Measurements from ENCODE around the gene KNSTRN. TPM values are rescaled to one million over a fixed set of nuclear protein-coding genes. Genes with fewer than 3 reads are reported as not detected.

The KNSTRN gene
- total RNA-seq, 6 experiments from 2014 or later = 5.4 to 17.2 (median 11.2) TPM

DNA sequence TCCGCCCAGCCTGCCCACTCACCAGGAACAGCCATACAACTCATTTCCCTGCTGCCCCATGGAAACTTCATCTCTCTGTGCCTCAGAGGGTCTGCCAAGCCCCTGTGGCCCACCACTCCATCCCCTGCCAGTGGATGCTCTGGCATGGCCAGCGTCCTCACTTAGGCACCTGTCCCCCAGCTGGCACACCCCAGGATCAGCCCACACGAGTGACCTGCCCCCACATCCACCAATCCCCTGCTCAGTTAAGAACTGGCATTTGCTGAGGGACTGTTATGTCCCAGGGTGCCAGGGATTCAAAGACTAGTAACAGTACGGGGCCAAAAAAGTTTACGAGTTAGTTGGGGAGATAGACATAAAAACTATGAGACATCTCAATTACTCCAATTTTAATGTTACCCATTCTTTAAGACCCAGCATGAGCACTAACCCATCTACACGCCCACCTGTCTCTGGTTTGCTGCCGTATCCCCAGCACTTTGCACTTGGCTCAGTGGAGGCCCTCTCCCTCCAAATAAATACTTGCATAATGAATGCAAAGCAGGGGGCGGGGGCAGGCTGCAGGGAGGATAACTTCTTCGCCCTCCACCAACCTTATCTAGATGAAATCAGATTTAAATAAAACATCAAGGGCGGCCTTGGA is 46.7 kb downstream of the KNSTRN start:
- H3K27me3 ChIP-seq = no peaks in the 10 kb centered on the region
- H3K27ac ChIP-seq = no peak overlapping the region
- 65% methylated on average over 6 of the region's 10 CpGs for WGBS (ENCODE audit: insufficient coverage, low coverage, low lambda C conversion rate, missing lambda C conversion rate)
- no peaks in the 10 kb centered on the region for H3K4me1 ChIP-seq
- DNase-seq (no peak), ATAC-seq (no peak)
- H3K4me3 ChIP-seq = no peak overlapping the region
- no peaks in the 10 kb centered on the region for H3K9me3 ChIP-seq
- TF ChIP-seq CTCF (IDR thresholded peaks at IDR 0.05) = no peak
- TF ChIP-seq POLR2A (IDR thresholded peaks at IDR 0.05) = no peak
- H3K36me3 ChIP-seq = no peaks in the 10 kb centered on the region
- intact Hi-C loops (cut with DNase I) = loop anchor here in 1 of 2 donors (10.0 kb wide), 1 partner anchor 84 kb away; the partner anchor contains the start of gene CCDC9B

DNA sequence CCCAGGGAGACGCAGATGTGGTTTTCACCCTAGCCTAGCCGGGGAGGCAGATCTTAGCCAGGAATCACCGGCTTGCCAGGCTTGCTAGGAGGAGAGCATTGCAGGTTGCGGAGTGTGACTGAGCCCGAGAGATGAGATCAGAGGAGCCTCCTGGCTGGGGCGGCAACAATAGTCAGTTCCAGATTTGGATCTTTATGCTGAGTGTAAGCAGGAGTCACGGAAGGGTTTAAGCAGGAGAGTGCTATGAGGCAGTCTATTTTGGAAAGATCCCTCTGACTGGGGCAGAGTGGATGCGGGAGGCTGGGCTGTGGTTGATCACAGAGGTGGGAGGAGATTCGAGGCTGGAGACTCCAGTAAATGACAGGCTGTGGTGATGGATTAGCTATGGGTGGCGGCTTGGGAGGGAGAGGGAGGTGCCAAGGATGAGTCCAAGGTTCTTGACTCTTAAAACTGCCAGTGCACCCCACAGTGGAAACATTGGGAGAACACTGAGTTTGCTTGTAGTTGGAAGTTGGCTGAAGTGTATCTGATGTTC is 47.8 kb downstream of the KNSTRN start:
- intact Hi-C loops (cut with DNase I) = no loop called here
- ATAC-seq (no peak), DNase-seq (no peak)

DNA sequence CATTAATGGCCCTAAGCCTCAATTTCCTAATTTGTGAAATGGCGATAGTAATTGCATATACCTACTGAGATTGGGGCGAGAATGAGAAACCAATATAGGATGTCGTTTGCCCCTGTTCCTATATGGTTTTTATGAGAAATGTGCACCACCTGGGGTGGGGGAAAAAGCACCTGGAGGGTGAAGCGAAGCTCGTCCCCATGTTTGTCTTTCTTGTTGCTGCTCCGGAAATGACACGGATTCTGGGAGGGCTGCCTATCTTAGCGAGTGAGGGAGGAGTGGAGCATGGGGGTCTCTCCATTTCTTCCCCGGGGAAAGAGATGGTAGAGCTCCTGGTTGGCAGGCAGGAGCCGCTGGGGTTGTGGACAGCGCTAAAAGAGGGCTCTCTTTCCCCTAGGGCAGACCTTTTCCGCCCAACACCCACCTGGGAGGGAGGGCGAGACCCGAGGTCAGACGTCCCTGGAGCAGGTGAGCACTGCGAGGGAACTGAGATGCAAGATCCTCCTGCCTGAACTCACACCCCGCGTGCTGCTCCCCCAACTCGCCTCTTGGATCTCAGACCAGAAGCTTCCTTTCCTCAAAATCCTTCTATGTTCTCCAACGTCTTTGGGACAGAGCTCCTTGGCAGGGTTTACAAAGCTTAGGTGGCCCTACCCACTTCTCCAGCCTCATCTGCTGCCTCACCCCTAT is 52.6 kb downstream of the KNSTRN start:
- DNase-seq = no peak
- Histone ChIP-seq H3K9me3 (no peaks in the 10 kb centered on the region), H3K27me3 (no peaks in the 10 kb centered on the region), H3K4me3 (no peak overlapping the region), H3K36me3 (no peaks in the 10 kb centered on the region), H3K4me1 (peaks cover 0 to 10% (median 2%) of the 10 kb centered on the region in 4 donors), H3K27ac (no peak overlapping the region)
- 56% methylated on average over 15 of the region's 20 CpGs for WGBS (ENCODE audit: insufficient coverage, low coverage, low lambda C conversion rate, missing lambda C conversion rate)
- TF ChIP-seq POLR2A (IDR thresholded peaks at IDR 0.05) (no peak), CTCF (IDR thresholded peaks at IDR 0.05) (no peak)
- intact Hi-C loops (cut with DNase I) = no loop called here
- ATAC-seq = no peak

More for the DNA sequence above, 47.8 kb downstream of the KNSTRN start:
- H3K9me3 ChIP-seq = no peaks in the 10 kb centered on the region
- H3K4me3 ChIP-seq = no peak overlapping the region
- TF ChIP-seq POLR2A (IDR thresholded peaks at IDR 0.05) (no peak), CTCF (IDR thresholded peaks at IDR 0.05) (no peak)
- H3K36me3 ChIP-seq = no peaks in the 10 kb centered on the region
- no peak overlapping the region for H3K27ac ChIP-seq
- H3K4me1 ChIP-seq = no peaks in the 10 kb centered on the region
- no peaks in the 10 kb centered on the region for H3K27me3 ChIP-seq
- WGBS (ENCODE audit: insufficient coverage, low coverage, low lambda C conversion rate, missing lambda C conversion rate) = 73% methylated on average over 5 of the region's 10 CpGs

DNA sequence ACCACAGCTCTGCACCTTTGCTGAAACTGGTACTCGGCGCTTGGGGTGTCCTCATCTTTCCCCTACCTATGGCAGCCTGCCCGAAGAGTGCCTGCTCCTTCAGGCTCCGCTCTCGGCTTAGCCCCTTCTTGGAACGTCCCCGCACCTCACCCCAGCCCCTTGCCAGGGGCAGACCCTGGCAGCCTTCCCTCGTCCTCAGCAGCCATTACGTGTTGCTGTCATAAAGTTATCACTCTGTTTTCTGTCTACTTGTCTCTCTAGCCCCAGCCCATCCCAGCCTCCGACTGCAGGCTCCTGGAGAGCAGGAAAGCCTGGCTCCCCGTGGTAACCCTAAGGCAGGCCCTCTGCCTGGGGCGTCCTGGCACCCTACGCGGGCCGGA is 53.2 kb downstream of the KNSTRN start:
- Histone ChIP-seq H3K9me3 (no peaks in the 10 kb centered on the region), H3K27me3 (no peaks in the 10 kb centered on the region), H3K4me3 (peak overlapping the region; percentile 21 to 32 (median 23)), H3K36me3 (no peaks in the 10 kb centered on the region), H3K27ac (no peak overlapping the region), H3K4me1 (peaks cover 0 to 10% (median 2%) of the 10 kb centered on the region in 4 donors)
- ATAC-seq (no peak), DNase-seq (no peak)
- 12% methylated on average over 9 of the region's 15 CpGs for WGBS (ENCODE audit: insufficient coverage, low coverage, low lambda C conversion rate, missing lambda C conversion rate)
- intact Hi-C loops (cut with DNase I) = no loop called here
- TF ChIP-seq CTCF (IDR thresholded peaks at IDR 0.05) (no peak), POLR2A (IDR thresholded peaks at IDR 0.05) (no peak)
